ENCODE measurements around the gene GPAT3.
"Not testable (repeated sequence)": the region's sequence is repeated elsewhere in the genome, so short reads cannot be mapped to it uniquely, and the experiment has no call there.

The GPAT3 gene

GRCh38 chr4:83552083-83552482 is 16.2 kb downstream of the GPAT3 start:
- no peak for DNase-seq (ENCODE audit: low read depth, low spot score)

- DNase-seq (ENCODE audit: low read depth, low spot score), result no peak
Measured at GRCh38 chr4:83552924-83553323, 17.0 kb downstream of the GPAT3 start.

- no peak for DNase-seq (ENCODE audit: low read depth, low spot score)
Measured at GRCh38 chr4:83556006-83556707, 20.2 kb downstream of the GPAT3 start.

GRCh38 chr4:83556816-83557215 is 20.9 kb downstream of the GPAT3 start:
- DNase-seq (ENCODE audit: low read depth, low spot score), result no peak

- DNase-seq (ENCODE audit: low read depth, low spot score), result no peak
Measured at GRCh38 chr4:83558059-83558653, 22.2 kb downstream of the GPAT3 start.

GRCh38 chr4:83558680-83559079 is 22.8 kb downstream of the GPAT3 start:
- no peak for DNase-seq (ENCODE audit: low read depth, low spot score)

- no peak for DNase-seq (ENCODE audit: low read depth, low spot score)
Measured at GRCh38 chr4:83560523-83560922, 24.6 kb downstream of the GPAT3 start.

- DNase-seq (ENCODE audit: low read depth, low spot score), result no peak
Measured at GRCh38 chr4:83561381-83561780, 25.5 kb downstream of the GPAT3 start.

- DNase-seq (ENCODE audit: low read depth, low spot score), result no peak
Measured at GRCh38 chr4:83563998-83564397, 28.1 kb downstream of the GPAT3 start.

- DNase-seq (ENCODE audit: low read depth, low spot score), result no peak
Measured at GRCh38 chr4:83568062-83568461, 32.2 kb downstream of the GPAT3 start.

- DNase-seq (ENCODE audit: low read depth, low spot score), result no peak
Measured at GRCh38 chr4:83569429-83569828, 33.5 kb downstream of the GPAT3 start.

- no peak for DNase-seq (ENCODE audit: low read depth, low spot score)
Measured at GRCh38 chr4:83569987-83570386, 34.1 kb downstream of the GPAT3 start.

- DNase-seq (ENCODE audit: low read depth, low spot score), result no peak
Measured at GRCh38 chr4:83572848-83573247, 36.9 kb downstream of the GPAT3 start.

GRCh38 chr4:83574247-83574646 is 38.3 kb downstream of the GPAT3 start:
- DNase-seq (ENCODE audit: low read depth, low spot score), result no peak

GRCh38 chr4:83576237-83576636 is 40.3 kb downstream of the GPAT3 start:
- DNase-seq (ENCODE audit: low read depth, low spot score), result not testable (repeated sequence)

GRCh38 chr4:83581411-83582288 is 45.7 kb downstream of the GPAT3 start:
- DNase-seq (ENCODE audit: low read depth, low spot score), result no peak

GRCh38 chr4:83582289-83582785 is 46.4 kb downstream of the GPAT3 start:
- no peak for DNase-seq (ENCODE audit: low read depth, low spot score)

- DNase-seq (ENCODE audit: low read depth, low spot score), result no peak
Measured at GRCh38 chr4:83585982-83586508, 50.1 kb downstream of the GPAT3 start.

- DNase-seq (ENCODE audit: low read depth, low spot score), result no peak
Measured at GRCh38 chr4:83589279-83589678, 53.4 kb downstream of the GPAT3 start.

- no peak for DNase-seq (ENCODE audit: low read depth, low spot score)
Measured at GRCh38 chr4:83591056-83591455, 55.1 kb downstream of the GPAT3 start.

GRCh38 chr4:83591730-83592129 is 55.8 kb downstream of the GPAT3 start:
- DNase-seq (ENCODE audit: low read depth, low spot score), result no peak

GRCh38 chr4:83599183-83599582 is 63.3 kb downstream of the GPAT3 start:
- DNase-seq (ENCODE audit: low read depth, low spot score), result no peak
